ENCODE measurements around the gene RASL12.

DNA sequence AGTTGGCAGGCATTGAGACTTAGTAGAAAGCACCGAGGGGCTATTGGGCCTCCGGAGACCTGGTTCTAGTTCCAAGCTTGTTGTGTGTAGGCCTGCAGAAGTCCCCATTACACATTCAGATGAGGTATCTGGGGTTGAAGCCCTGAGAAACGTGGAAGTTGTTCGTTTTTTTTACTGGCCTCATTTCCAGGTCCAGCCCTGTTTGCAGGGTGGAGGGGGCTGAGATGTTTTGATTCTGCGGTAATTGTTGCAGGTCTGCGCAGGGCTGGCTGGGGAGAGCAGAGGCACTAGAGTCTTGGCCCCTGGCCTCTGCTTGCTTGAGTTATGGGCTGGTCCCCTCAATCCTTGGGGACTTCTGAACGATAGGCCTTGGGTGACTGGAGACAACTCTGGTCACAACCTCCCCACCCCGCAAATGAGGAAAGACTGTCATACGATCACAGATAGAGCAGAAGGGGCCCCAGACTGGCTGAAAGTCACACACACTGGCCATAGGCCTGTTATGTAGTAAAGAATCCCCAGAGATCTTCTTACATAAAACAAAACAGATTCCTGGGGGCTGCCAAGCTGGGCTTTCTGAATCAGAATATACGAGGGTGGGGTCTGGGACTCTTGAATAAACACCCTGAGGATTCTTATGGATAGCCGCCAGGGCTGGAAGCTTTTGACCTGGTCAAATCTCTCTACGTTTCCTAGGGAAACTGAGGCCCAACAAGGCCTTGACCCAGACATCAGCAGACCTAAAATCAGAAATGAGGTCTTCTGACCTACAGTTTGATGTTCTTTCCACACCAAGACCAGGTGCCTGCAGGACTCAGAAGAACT lies 24.4 kb upstream of the RASL12 start:
- no peak for TF ChIP-seq CTCF (conservative IDR thresholded peaks at IDR 0.05 in 1 of 2, IDR thresholded peaks at IDR 0.05 in 1 of 2; ENCODE audit: low read depth in 1 of 2, low read length in 2 of 2)
- TF ChIP-seq EZH2 (IDR thresholded peaks at IDR 0.05; ENCODE audit: low read length, missing control alignments), result no peak

Measured in fibroblast of lung (primary cell).